Activated naive CD8-positive, alpha-beta T cell treated with anti-CD3 and anti-CD28 coated beads, Interleukin-2, amount 10 ng/mL, durations not matched to agents 7 days and 5 days (primary cell): Measurements from ENCODE around the gene ARHGEF1. TPM values are rescaled to one million over a fixed set of nuclear protein-coding genes. Genes with fewer than 3 reads are reported as not detected.

ENCODE experiments used
- ATAC-seq: fragments of 150-1000 bp; cut with Tn5 transposase; one replicate; pipeline ENCODE4 v1.10.0; 2021; ENCODE audit warnings: low read depth, moderate library complexity
- POLR2A ChIA-PET: fragments of 350-600 bp; sonication (Branson Sonifier 250); formaldehyde crosslinking; loops from one replicate; lab custom pipeline; 2021; ENCODE audit warnings: antibody characterized with exemption; lab: Charles Lee
- DNase-seq: peaks from one replicate; pipeline ENCODE4 v3.0.0; 2021
- H3K27ac Mint-ChIP-seq: one replicate; pipeline ENCODE4 v1.8.0; 2022; ENCODE audit warnings: mild to moderate bottlenecking, mixed read lengths
- H3K27me3 Mint-ChIP-seq: one replicate; pipeline ENCODE4 v1.8.0; 2022; ENCODE audit warnings: mild to moderate bottlenecking, moderate library complexity, mixed read lengths
- H3K36me3 Mint-ChIP-seq: one replicate; pipeline ENCODE4 v1.8.0; 2021; ENCODE audit warnings: mild to moderate bottlenecking, mixed read lengths
- H3K4me1 Mint-ChIP-seq: one replicate; pipeline ENCODE4 v1.8.0; 2021; ENCODE audit warnings: mixed read lengths
- H3K4me3 Mint-ChIP-seq: one replicate; pipeline ENCODE4 v1.8.0; 2022; ENCODE audit warnings: mild to moderate bottlenecking, moderate library complexity, mixed read lengths
- H3K9me3 Mint-ChIP-seq: one replicate; pipeline ENCODE4 v1.8.0; 2021; ENCODE audit warnings: mixed read lengths
- total RNA-seq, 2 experiments: library from RNA; stranded (reverse); gene quantifications; one replicate each; pipeline ENCODE4 v1.2.3, GENCODE V29; 2021

Gene ARHGEF1
- total RNA-seq, 2 experiments from 2014 or later, result 807 to 824 TPM

DNA sequence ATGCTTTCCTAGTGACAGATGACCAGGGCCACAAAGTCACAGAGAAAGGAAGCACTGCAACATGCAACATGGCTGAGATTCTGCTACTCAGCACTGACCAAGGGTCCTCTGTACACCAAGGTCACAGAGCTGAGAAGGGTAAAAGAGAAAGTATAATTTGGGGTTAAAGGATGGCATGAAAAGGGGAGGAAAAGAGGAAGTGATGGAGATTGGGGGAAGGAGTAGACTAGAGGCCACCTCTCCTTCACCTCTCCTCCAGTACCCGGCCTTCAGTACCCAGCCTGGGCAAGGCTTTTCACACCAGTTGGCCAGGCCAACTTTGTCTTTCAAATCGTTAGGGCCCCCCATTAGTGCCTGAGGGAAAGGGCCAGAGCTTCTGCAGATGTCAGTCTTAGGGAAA lies 29.2 kb upstream of the ARHGEF1 start:
- Mint-ChIP-seq H3K36me3 (no peaks in the 10 kb centered on the region), H3K9me3 (no peaks in the 10 kb centered on the region), H3K27me3 (peaks cover 18% of the 10 kb centered on the region), H3K4me1 (peaks cover 2% of the 10 kb centered on the region), H3K4me3 (no peak overlapping the region), H3K27ac (no peak overlapping the region)
- POLR2A ChIA-PET, result interaction anchor here (1.6 kb wide), 1 partner anchor 33 kb away, joined by 4 read pairs; no protein-coding TSS in a partner anchor
- DNase-seq (no peak), ATAC-seq (no peak)

DNA sequence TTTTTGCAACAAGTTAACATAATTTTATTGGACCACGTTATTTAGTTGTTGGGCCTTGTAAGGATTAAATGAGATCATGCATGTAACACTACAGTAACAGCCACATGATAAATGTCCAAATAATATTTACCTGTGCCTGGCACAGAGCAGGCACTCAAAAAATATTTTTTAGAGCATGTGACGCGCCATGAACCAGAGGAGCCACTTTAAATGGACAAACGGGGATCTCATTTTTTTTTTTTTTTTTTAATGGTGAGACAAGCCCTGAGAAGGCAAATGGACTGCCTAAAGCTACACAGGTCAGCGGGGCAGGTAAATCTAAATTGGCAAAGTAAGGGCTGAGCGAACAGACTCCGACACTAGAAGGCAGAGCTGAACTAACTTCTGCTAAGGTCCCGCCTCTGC lies 23.8 kb upstream of the ARHGEF1 start:
- no peak for ATAC-seq
- DNase-seq, result no peak
- Mint-ChIP-seq H3K27me3 (peaks cover 4% of the 10 kb centered on the region), H3K36me3 (peaks cover 32% of the 10 kb centered on the region), H3K9me3 (no peaks in the 10 kb centered on the region), H3K27ac (peak overlapping the region; percentile 89), H3K4me1 (peaks cover 35% of the 10 kb centered on the region), H3K4me3 (peak overlapping the region; percentile 85)
- POLR2A ChIA-PET, result interaction anchor here (0.5 to 4.1 kb wide), 10 partner anchors 8 to 716 kb away, joined by 3 to 112 read pairs (median 6); partner anchors contain the start of genes ARHGEF1, CD79A and RABAC1

- H3K4me1 Mint-ChIP-seq, result peaks cover 41% of the 10 kb centered on the region
These were observed 23.2 kb upstream of the ARHGEF1 start, which contains the start of gene RPS19 for GRCh38 chr19:41859618-41860418. RPS19 (plus strand) TSS chr19:41860255; CDS start chr19:41860775, 520 bp downstream.

DNA sequence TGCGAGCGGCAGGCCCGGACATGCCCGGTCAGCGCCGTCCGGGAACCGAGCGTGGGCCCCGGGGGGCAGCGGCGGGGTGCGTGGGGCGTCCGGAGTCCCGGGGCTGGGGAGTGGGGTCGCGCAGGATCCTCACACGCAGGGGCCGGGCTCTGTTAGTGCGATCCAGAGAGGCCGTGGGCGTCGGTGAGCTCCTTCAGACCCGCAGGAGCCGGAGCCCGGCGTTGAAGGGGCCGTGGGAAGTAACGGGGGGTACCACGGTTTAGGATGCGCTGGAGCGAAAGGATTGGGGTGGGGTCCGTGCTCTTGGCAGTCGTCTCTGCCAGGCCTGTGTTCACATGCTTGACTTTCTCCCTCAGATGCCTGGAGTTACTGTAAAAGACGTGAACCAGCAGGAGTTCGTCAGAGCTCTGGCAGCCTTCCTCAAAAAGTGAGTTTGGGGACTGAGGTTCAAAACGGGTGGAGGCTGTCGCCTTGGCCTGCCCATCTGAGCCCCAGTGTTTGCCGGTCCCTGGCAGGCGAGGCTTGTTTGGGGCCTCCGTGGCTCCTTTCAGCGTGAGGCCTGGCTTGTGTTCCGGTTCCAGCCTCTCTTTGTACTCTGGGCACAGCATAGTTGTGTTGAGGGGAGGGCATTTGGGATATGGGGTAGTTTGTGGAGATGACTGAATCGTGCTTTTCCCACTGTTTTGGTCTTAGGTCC lies 22.4 kb upstream of the ARHGEF1 start:
- DNase-seq (no peak), ATAC-seq (no peak)
- Mint-ChIP-seq H3K4me3 (peak overlapping the region; percentile 85), H3K27me3 (no peaks in the 10 kb centered on the region), H3K36me3 (peaks cover 41% of the 10 kb centered on the region), H3K9me3 (no peaks in the 10 kb centered on the region), H3K4me1 (peaks cover 44% of the 10 kb centered on the region), H3K27ac (peak overlapping the region; percentile 82)
- POLR2A ChIA-PET, result interaction anchor here (0.6 to 4.1 kb wide), 11 partner anchors 9 to 259 kb away, joined by 3 to 112 read pairs (median 6); partner anchors contain the start of genes ARHGEF1, CD79A and RABAC1

More at GRCh38 chr19:41859618-41860418, 23.2 kb upstream of the ARHGEF1 start, which contains the start of gene RPS19:
- Mint-ChIP-seq H3K9me3 (no peaks in the 10 kb centered on the region), H3K4me3 (peak within 1 kb of the TSS; percentile 85), H3K27me3 (no peaks in the 10 kb centered on the region), H3K27ac (peak within 1 kb of the TSS; percentile 89), H3K36me3 (peaks cover 38% of the 10 kb centered on the region)
- peak; percentile 97 for DNase-seq
- POLR2A ChIA-PET, result interaction anchor here (0.5 to 4.1 kb wide), 14 partner anchors 9 to 717 kb away, joined by 3 to 112 read pairs (median 5); partner anchors contain the start of genes ARHGEF1, CD79A and RABAC1
- ATAC-seq, result peak; percentile 83

DNA sequence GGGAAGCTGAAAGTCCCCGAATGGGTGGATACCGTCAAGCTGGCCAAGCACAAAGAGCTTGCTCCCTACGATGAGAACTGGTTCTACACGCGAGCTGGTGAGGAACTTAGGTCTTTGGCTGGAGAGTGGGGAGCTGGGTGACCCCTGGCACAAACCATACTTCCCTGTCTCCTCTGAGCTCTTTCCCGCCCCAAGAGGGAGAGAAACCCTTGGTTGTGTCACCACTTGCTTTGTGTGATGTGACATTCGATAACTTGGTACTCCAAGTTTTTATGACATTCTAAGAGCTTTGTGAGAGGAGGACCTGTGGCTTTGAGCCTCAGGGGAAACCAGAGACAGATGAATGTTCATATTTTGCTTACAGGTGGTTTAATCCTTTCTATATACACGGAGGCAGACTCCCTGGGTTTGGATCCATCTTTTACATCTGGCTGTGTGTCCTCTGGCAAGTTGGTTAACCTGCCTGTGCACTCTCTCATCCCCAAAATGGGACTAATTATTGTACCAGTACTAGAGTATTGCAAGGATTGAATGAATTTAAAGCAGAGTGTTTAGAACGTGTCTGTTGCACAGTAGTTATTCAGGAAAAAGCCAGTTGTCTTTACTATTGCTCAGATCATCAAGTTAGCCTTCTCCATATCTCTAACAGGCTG lies 21.7 kb upstream of the ARHGEF1 start:
- H3K9me3 Mint-ChIP-seq, result no peaks in the 10 kb centered on the region
- H3K36me3 Mint-ChIP-seq, result peaks cover 41% of the 10 kb centered on the region
- no peak for ATAC-seq
- no peaks in the 10 kb centered on the region for H3K27me3 Mint-ChIP-seq
- POLR2A ChIA-PET, result interaction anchor here (0.9 to 4.1 kb wide), 7 partner anchors 10 to 97 kb away, joined by 3 to 112 read pairs (median 25); partner anchors contain the start of genes ARHGEF1, CD79A and RABAC1
- H3K4me1 Mint-ChIP-seq, result peaks cover 45% of the 10 kb centered on the region
- no peak for DNase-seq
- peak overlapping the region; percentile 85 for H3K4me3 Mint-ChIP-seq
- H3K27ac Mint-ChIP-seq, result peak overlapping the region; percentile 82

DNA sequence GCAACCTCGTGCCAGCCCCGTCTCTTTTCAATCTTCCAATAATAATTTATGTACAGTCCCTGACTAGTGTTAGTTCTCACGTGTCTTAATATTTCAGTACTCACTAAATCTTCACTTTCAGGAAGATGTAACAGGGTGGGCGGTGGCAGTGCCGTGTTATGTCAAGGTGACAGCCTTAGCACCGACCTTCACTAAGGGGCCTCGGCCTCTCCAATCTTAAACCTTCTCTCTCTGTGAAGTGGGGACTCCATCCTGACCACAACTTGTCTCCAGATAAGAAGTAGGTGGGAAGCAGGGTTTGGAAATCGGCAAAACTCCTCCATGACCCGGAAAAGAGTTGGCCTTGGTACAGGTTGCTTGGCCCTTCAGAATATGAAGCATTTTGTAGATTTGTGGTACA lies 21.1 kb upstream of the ARHGEF1 start:
- H3K9me3 Mint-ChIP-seq, result no peaks in the 10 kb centered on the region
- POLR2A ChIA-PET, result interaction anchor here (0.7 to 4.1 kb wide), 11 partner anchors 11 to 96 kb away, joined by 3 to 106 read pairs (median 8); partner anchors contain the start of genes ARHGEF1, CD79A and RABAC1
- H3K4me3 Mint-ChIP-seq, result peak overlapping the region; percentile 85
- ATAC-seq, result no peak
- peaks cover 41% of the 10 kb centered on the region for H3K36me3 Mint-ChIP-seq
- H3K4me1 Mint-ChIP-seq, result peaks cover 47% of the 10 kb centered on the region
- DNase-seq, result no peak
- peak overlapping the region; percentile 82 for H3K27ac Mint-ChIP-seq
- H3K27me3 Mint-ChIP-seq, result no peaks in the 10 kb centered on the region

DNA sequence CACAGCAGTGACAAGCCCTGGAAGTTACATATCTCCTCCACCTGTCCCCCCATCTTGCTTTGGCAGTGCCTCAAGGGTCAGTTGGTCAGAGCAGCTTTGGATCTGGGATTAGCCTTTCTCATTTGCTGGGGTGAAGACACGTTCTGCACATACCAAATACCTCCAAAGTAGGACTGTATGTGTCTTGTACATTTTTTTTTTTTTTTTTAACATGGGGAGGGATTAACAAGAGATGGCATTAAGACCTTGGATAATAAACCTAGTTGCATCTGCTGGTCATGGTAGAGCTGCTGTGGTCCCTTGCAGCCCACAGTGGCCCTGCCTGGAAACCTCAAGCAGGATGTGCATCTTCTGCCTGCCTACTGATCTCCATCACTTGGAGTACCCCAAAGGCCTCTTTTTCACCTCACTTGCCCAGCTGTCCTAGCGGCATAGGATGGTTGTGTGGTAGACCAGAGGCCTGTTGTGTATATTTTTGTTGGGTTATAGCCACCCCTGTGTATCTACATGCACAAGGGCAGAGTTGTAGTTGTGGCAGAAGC lies 20.5 kb upstream of the ARHGEF1 start:
- H3K36me3 Mint-ChIP-seq, result peaks cover 41% of the 10 kb centered on the region
- no peaks in the 10 kb centered on the region for H3K27me3 Mint-ChIP-seq
- DNase-seq (no peak), ATAC-seq (no peak)
- no peaks in the 10 kb centered on the region for H3K9me3 Mint-ChIP-seq
- peak overlapping the region; percentile 82 for H3K27ac Mint-ChIP-seq
- peaks cover 47% of the 10 kb centered on the region for H3K4me1 Mint-ChIP-seq
- POLR2A ChIA-PET, result interaction anchor here (0.7 to 4.1 kb wide), 11 partner anchors 11 to 96 kb away, joined by 3 to 34 read pairs (median 4); partner anchors contain the start of genes ARHGEF1 and RABAC1
- peak overlapping the region; percentile 85 for H3K4me3 Mint-ChIP-seq

- POLR2A ChIA-PET, result interaction anchor here (0.7 to 4.1 kb wide), 13 partner anchors 10 to 96 kb away, joined by 3 to 34 read pairs (median 4); partner anchors contain the start of genes ARHGEF1 and RABAC1
- H3K27ac Mint-ChIP-seq, result peak overlapping the region; percentile 82
- peaks cover 46% of the 10 kb centered on the region for H3K36me3 Mint-ChIP-seq
- DNase-seq, result no peak
- H3K4me3 Mint-ChIP-seq, result peak overlapping the region; percentile 85
- no peaks in the 10 kb centered on the region for H3K27me3 Mint-ChIP-seq
- ATAC-seq, result no peak
- peaks cover 55% of the 10 kb centered on the region for H3K4me1 Mint-ChIP-seq
- H3K9me3 Mint-ChIP-seq, result no peaks in the 10 kb centered on the region
These were observed 19.6 kb upstream of the ARHGEF1 start for GRCh38 chr19:41863209-41863931.

DNA sequence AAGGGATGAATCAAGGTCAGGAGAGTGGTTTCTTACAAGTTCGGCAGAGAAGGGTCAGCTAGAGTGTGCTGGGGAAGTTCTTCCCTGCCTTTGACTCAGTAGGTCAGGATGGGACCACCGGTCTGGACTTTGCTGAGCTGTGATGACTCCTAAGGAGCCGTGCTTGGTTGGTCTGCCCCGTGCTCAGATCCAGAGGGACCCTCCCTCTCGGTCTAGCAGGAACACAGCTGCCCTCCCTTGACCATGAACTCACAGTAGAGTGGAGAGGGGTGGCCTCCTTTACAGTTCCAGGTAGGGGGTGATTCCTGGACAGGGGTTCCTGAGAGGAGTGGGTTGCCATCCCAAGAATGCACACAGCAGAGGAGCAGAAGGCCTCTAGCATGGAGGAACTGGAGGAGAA lies 18.6 kb upstream of the ARHGEF1 start:
- Mint-ChIP-seq H3K27ac (peak overlapping the region; percentile 87), H3K4me1 (peaks cover 58% of the 10 kb centered on the region), H3K9me3 (no peaks in the 10 kb centered on the region), H3K4me3 (peak overlapping the region; percentile 52), H3K36me3 (peaks cover 48% of the 10 kb centered on the region), H3K27me3 (no peaks in the 10 kb centered on the region)
- no peak for ATAC-seq
- POLR2A ChIA-PET, result interaction anchor here (1.0 to 4.1 kb wide), 6 partner anchors 9 to 95 kb away, joined by 3 to 34 read pairs (median 6); partner anchors contain the start of genes ARHGEF1 and RABAC1
- no peak for DNase-seq

- Mint-ChIP-seq H3K4me3 (no peak overlapping the region), H3K27me3 (no peaks in the 10 kb centered on the region), H3K4me1 (peaks cover 68% of the 10 kb centered on the region)
These were observed 16.7 kb upstream of the ARHGEF1 start for GRCh38 chr19:41866284-41866683.

DNA sequence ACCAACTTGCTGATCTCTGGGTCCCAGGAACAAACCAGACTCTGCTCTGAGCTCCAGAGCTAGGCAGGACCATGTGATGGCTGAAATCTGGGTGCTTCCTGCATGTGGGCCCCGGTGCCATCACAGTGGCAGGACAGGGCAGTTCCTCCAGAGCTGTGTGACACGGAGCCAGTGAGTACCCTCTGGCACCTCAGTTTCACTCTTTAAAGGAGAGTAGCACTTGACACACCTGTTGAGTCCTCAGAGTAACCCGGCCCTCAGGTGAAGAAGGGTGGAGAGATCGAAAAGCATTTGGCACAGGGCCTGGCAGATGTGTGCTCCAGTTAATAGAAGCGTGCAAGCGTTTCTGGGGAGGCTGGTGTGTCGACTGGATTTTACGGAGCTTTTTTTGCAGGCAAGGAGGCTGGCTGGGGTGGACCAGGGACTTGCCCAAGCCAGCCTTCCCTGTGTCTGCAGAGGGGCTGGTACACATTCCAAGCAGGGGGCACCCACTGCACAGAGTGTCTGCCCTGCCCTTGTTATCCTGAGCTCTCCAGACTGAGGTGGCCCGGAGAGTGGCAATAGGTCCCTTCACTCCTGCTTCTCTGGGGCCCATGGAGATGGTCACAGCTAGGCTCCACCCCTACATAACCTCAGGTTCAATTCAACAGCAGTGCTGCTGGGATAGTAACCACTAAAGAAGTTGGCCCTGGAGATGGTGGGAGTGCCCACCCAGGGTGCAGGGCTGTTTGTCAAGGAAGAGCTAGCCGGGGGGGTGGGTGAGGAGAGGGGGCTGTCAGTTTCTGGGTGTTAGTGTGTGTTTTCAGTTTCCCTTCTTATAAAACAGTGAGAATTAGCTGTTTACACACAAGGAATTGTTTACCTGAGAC lies 14.6 kb upstream of the ARHGEF1 start:
- POLR2A ChIA-PET, result interaction anchor here (0.8 to 8.3 kb wide), 6 partner anchors 8 to 84 kb away, joined by 3 to 112 read pairs (median 4); partner anchors contain the start of genes ERFL and RPS19
- Mint-ChIP-seq H3K36me3 (peaks cover 37% of the 10 kb centered on the region), H3K27me3 (no peaks in the 10 kb centered on the region), H3K27ac (peak overlapping the region; percentile 85), H3K9me3 (no peaks in the 10 kb centered on the region), H3K4me3 (peak overlapping the region; percentile 33), H3K4me1 (peaks cover 65% of the 10 kb centered on the region)
- ATAC-seq, result no peak
- DNase-seq, result no peak

More at GRCh38 chr19:41866284-41866683, 16.7 kb upstream of the ARHGEF1 start:
- peaks cover 51% of the 10 kb centered on the region for H3K36me3 Mint-ChIP-seq
- ATAC-seq (no peak), DNase-seq (no peak)
- no peaks in the 10 kb centered on the region for H3K9me3 Mint-ChIP-seq
- POLR2A ChIA-PET, result no interaction called here
- H3K27ac Mint-ChIP-seq, result peak overlapping the region; percentile 68
